Activated CD4-positive, alpha-beta T cell treated with anti-CD3 and anti-CD28 coated beads, Interleukin-2, amount 10 ng/mL, durations not matched to agents 24 days and 14 days (primary cell): ENCODE data around the gene GSK3B. TPM values are rescaled to one million over a fixed set of nuclear protein-coding genes. Genes with fewer than 3 reads are reported as not detected.
"Not testable (repeated sequence)": the region's sequence is repeated elsewhere in the genome, so short reads cannot be mapped to it uniquely, and the experiment has no call there.

Source experiments
- DNase-seq: peaks from one replicate; pipeline ENCODE4 v3.0.0; 2022
- H3K27ac Mint-ChIP-seq: one replicate; pipeline ENCODE4 v1.8.0; 2022; ENCODE audit warnings: mild to moderate bottlenecking, mixed read lengths
- H3K27me3 Mint-ChIP-seq: one replicate; pipeline ENCODE4 v1.8.0; 2022; ENCODE audit warnings: mixed read lengths
- H3K36me3 Mint-ChIP-seq: one replicate; pipeline ENCODE4 v1.8.0; 2022; ENCODE audit warnings: low read depth, mild to moderate bottlenecking, mixed read lengths
- H3K4me1 Mint-ChIP-seq: one replicate; pipeline ENCODE4 v1.8.0; 2021; ENCODE audit warnings: mixed read lengths
- H3K4me3 Mint-ChIP-seq: one replicate; pipeline ENCODE4 v1.8.0; 2022; ENCODE audit warnings: mild to moderate bottlenecking, moderate library complexity, mixed read lengths
- H3K9me3 Mint-ChIP-seq: one replicate; pipeline ENCODE4 v1.8.0; 2021; ENCODE audit warnings: mixed read lengths
- intact Hi-C: fragments of 100-400 bp; cut with micrococcal nuclease; formaldehyde crosslinking; loops from one replicate; pipeline ENCODE4 v1.15.1; 2023
- total RNA-seq: library from RNA; stranded (reverse); gene quantifications from 2 replicates; pipeline ENCODE4 v1.2.3, GENCODE V29; 2022

Gene GSK3B
- total RNA-seq, 1 donor from 2014 or later: 37.1 TPM

DNA sequence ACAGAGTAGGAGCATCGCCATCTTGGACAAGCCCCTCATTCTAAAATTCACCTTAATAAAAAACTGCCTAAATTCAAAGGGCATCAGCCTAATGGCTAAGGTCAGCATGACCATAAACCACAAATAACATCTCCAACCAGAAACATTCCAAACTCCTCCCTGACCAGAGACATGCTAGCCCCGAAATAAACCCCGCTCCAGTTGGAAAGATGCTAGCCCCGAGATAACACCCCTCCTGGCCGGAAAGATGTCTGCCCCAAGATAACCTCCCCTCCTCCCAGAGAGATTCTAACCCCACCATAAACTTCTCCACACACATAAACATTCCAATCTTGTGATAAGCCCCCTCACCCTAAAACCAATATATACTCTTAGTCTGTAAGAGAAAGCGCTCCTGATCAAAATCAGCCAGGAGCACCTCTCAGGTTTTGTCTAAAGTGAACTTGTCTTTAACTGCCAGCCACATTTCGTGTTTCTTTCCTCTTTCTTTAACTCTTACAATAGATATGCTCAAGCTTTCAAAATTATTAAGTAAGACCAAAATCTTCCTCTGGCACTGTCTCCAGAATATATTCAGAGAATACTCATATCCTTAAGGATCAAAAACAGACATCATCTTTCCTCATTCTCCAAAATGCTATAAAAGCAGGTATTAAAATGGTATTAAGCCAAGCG is 104.1 kb downstream of the GSK3B start:
- Mint-ChIP-seq H3K36me3 (peaks cover 12% of the 10 kb centered on the region), H3K9me3 (peaks cover 17% of the 10 kb centered on the region), H3K27ac (no peak overlapping the region), H3K4me1 (peaks cover 4% of the 10 kb centered on the region), H3K27me3 (no peaks in the 10 kb centered on the region), H3K4me3 (no peak overlapping the region)
- no peak for DNase-seq
- intact Hi-C loops: no loop called here

DNA sequence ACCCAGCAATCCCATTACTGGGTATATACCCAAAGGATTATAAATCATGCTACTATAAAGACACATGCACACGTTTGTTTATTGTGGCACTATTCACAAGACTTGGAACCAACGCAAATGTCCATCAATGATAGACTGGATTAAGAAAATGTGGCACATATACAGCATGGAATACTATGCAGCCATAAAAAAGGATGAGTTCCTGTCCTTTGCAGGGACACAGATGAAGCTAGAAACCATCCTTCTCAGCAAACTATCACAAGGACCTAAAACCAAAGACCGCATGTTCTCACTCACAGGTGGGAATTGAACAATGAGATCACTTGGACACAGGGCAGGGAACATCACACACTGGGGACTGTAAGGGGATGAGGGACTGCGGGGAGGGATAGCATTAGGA is 107.4 kb downstream of the GSK3B start:
- H3K27ac Mint-ChIP-seq, intact Hi-C loops: not testable (repeated sequence)
- H3K9me3 Mint-ChIP-seq: peaks cover 29% of the 10 kb centered on the region

DNA sequence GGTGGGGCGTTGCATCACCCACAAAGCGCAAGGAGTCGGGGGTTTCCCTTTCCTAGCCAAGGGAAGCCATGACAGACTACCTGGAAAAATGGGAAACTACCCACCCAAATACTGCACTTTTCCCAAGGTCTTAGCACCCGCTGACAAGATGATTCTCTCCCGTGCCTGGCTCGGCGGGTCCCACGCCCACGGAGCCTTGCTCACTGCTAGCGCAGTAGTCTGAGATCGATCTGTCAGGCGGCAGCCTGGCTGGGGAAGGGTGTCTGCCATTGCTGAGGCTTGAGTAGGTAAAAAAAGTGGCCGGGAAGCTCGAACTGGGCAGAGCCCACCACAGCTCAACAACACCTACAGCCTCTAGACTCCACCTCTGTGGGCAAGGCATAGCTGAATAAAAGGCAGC is 112.9 kb downstream of the GSK3B start:
- Mint-ChIP-seq H3K36me3 (peaks cover 39% of the 10 kb centered on the region), H3K27ac (no peak overlapping the region), H3K27me3 (no peaks in the 10 kb centered on the region), H3K4me1 (peaks cover 2% of the 10 kb centered on the region), H3K4me3 (no peak overlapping the region), H3K9me3 (peaks cover 22% of the 10 kb centered on the region)
- DNase-seq: no peak
- intact Hi-C loops: no loop called here

More for the DNA sequence above, 107.4 kb downstream of the GSK3B start:
- DNase-seq, H3K27me3 Mint-ChIP-seq, H3K4me3 Mint-ChIP-seq, H3K4me1 Mint-ChIP-seq: not testable (repeated sequence)
- H3K36me3 Mint-ChIP-seq: peaks cover 31% of the 10 kb centered on the region

DNA sequence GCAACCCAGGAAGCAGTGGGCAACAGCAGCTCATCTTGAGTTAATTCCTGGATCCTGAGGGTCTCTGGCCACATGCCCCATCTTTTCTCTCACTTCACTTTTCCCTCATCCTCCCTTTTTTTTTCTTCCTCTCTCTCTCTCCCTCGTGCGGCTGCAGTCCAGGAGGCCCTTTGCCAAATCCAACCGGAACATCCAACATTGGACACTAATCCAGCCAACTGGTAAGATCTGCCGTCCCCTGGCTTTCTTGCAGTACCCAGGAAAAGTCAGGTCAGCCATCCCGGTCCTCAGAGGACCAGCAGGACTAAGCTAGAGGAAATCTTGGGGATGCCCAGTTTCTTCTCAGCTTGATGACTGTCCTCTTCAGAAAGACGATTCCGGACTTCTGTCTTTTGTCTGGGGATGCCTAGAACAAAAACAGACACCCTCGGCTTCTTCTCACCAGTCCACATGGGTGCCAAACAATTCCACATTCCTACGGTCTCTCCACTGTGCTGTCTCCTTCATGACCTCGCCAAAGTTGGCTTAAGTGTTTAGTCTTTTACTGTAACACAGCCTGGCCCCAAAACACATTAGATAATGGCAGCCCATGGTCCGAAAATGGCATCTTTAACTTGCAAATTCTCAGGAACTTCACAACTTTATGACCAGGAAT is 115.6 kb downstream of the GSK3B start:
- no peak overlapping the region for H3K4me3 Mint-ChIP-seq
- intact Hi-C loops: no loop called here
- H3K36me3 Mint-ChIP-seq: peaks cover 24% of the 10 kb centered on the region
- no peak for DNase-seq
- peaks cover 6% of the 10 kb centered on the region for H3K4me1 Mint-ChIP-seq
- peaks cover 1% of the 10 kb centered on the region for H3K9me3 Mint-ChIP-seq
- H3K27ac Mint-ChIP-seq: no peak overlapping the region
- no peaks in the 10 kb centered on the region for H3K27me3 Mint-ChIP-seq

DNA sequence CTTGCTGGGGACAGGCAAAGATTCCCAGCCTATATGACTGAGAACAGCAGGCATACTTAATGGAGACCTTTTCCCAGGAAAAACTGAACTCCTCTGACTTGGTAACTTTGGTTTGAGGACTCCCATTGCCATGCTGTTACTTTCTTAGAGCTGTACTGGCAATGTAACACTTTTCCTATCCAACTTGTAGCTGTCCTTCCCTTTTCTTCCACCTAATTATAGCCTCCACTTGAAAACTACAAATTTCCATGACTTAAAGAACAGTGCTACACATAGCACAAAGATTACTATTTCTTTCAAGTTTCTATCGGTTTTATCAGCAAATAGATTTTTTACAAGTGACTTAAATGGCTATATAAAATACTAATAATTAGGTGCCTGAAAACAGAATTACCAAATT is 116.9 kb downstream of the GSK3B start:
- Mint-ChIP-seq H3K36me3 (peaks cover 19% of the 10 kb centered on the region), H3K4me1 (peaks cover 6% of the 10 kb centered on the region), H3K27ac (no peak overlapping the region), H3K9me3 (no peaks in the 10 kb centered on the region), H3K27me3 (no peaks in the 10 kb centered on the region), H3K4me3 (no peak overlapping the region)
- intact Hi-C loops: no loop called here
- no peak for DNase-seq

DNA sequence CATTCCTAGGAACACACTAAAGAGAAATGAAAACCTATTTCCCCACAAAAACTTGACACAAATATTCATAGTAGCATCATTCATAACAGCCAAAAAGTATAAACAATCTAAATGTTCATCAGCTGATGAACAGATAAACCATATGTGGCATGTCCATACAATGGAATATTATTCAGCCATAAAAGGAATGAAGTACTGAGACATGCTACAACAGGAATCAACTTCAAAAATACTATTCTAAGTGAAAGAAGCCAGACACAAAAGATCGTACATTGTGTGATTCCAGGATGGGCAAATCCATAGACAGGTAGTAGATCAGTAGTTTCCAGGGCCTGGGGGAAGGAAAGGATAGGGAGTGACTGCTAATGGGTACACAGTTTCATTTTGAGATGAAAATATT is 118.0 kb downstream of the GSK3B start:
- DNase-seq: no peak
- Mint-ChIP-seq H3K4me3 (no peak overlapping the region), H3K9me3 (no peaks in the 10 kb centered on the region), H3K4me1 (peaks cover 6% of the 10 kb centered on the region), H3K27me3 (no peaks in the 10 kb centered on the region), H3K27ac (no peak overlapping the region), H3K36me3 (peaks cover 14% of the 10 kb centered on the region)
- intact Hi-C loops: no loop called here

DNA sequence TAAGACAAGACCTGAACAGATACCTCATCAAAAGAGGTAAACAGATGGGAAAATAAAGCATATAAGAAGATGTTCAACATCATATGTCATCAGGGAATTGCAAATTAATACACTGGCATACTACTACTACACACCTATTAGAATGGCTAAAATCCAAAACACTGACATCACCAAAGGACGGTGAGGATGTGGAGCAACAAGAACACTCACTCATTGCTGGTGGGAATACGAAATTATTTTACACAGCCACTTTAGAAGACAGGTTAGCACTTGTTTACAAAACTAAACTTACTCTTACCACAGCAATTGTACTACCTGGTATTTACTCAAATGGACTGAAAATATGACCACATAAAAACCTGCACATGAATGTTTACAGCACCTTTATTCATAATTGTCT is 119.6 kb downstream of the GSK3B start:
- no peak for DNase-seq
- Mint-ChIP-seq H3K9me3 (no peaks in the 10 kb centered on the region), H3K4me3 (no peak overlapping the region), H3K36me3 (peaks cover 9% of the 10 kb centered on the region), H3K4me1 (peaks cover 8% of the 10 kb centered on the region), H3K27ac (no peak overlapping the region), H3K27me3 (no peaks in the 10 kb centered on the region)
- intact Hi-C loops: no loop called here

DNA sequence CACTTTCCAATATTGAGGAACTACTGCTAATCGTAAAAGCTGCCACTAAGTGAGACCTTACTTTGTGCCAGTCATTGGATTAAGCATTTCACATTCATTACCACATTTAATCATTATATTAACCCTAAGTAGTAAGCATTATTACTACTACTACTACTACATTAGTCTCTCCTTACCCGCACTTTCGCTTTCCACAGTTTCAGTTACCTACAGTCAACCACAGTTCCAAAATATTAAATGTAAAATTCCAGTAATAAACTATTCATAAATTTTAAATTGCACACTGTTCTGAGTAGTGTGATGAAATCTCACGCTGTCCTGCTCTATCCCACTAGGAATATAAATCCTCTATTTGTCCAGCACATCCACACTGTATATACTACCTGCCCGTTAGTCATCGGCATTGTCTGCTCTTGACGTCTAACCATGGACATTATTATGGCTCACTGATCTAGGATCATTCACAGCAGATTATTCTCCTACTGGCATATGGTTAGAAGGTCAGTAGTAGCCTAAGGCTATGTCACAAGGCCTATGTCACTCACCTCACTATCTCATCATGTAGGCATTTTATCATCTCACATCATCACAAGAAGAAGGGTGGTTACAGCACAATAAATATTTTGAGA is 121.1 kb downstream of the GSK3B start:
- intact Hi-C loops: no loop called here
- H3K9me3 Mint-ChIP-seq: no peaks in the 10 kb centered on the region
- peaks cover 8% of the 10 kb centered on the region for H3K4me1 Mint-ChIP-seq
- H3K27ac Mint-ChIP-seq: no peak overlapping the region
- peaks cover 3% of the 10 kb centered on the region for H3K36me3 Mint-ChIP-seq
- DNase-seq: no peak
- no peak overlapping the region for H3K4me3 Mint-ChIP-seq
- H3K27me3 Mint-ChIP-seq: no peaks in the 10 kb centered on the region

DNA sequence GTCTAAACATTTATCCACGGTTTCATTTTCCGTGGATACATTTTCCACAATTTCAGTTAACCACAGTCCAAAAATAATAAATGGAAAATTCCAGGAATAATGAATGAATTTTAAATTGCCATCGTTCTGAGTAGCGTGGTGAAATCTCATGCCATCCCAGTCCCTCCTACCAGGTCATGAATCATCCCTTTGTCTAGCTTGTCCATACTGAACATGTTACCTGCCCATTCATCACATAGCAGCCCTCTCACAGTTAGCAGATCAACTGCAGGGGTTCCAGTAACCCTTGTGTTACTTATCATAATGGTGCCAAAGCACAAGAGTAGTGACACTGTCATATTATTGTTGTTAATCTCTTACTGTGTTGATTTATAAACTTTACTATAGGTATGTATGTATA is 124.5 kb downstream of the GSK3B start:
- Mint-ChIP-seq H3K9me3 (no peaks in the 10 kb centered on the region), H3K27me3 (no peaks in the 10 kb centered on the region), H3K4me3 (no peak overlapping the region), H3K4me1 (peaks cover 2% of the 10 kb centered on the region), H3K27ac (no peak overlapping the region), H3K36me3 (no peaks in the 10 kb centered on the region)
- intact Hi-C loops: no loop called here
- DNase-seq: no peak

DNA sequence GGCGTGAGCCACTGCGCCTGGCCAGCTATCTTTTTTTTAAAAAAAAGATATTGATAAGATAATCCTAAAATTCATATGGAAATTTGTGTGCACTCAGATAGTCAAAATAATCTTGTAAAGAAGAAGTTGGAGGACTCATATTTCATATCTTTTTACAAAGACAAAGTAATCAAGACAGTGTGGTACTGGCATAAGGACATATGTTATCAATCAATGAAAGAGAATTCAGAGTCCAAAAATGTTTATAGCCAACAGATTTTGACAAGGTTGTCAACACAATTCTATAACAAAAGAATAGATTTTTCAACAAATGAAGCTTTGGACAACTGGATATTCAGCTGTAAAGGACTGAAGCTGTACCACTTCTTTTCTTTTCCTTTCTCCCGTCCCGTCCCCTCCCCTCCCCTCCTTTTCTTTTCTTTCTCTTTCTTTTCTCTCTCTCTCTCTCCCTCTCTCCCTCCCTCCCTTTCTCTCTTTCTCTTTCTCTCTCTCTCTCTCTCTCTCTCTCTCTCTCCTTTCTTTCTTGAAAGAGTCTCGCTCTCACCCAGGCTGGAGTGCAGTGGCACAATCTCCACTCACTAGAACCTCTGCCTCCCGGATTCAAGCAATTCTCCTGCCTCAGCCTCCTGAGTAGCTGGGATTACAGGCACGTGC is 126.8 kb downstream of the GSK3B start:
- Mint-ChIP-seq H3K4me3 (no peak overlapping the region), H3K9me3 (no peaks in the 10 kb centered on the region)

DNA sequence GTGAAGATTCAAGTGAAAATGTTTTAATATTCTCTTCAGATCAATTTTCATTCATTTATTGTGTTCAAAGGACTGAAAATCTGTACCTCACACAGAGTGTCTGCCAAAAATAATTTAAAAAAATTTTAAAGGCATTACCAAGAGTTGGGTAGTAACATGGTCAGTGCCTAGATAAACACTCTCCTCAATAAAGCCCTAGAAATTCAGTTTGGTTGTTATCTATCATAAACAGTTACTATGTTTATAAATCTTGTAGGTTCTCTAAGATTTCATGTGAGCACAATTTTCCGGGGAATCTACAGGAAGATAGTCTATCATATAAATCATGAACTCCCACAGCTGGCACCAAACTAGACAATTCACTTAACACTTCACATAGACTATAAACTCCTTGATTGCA is 128.6 kb downstream of the GSK3B start:
- intact Hi-C loops: no loop called here

More for the DNA sequence above, 126.8 kb downstream of the GSK3B start:
- peaks cover 3% of the 10 kb centered on the region for H3K36me3 Mint-ChIP-seq
- H3K27me3 Mint-ChIP-seq: no peaks in the 10 kb centered on the region
- peaks cover 2% of the 10 kb centered on the region for H3K4me1 Mint-ChIP-seq
- DNase-seq: no peak
- H3K27ac Mint-ChIP-seq: no peak overlapping the region
- intact Hi-C loops: no loop called here

DNA sequence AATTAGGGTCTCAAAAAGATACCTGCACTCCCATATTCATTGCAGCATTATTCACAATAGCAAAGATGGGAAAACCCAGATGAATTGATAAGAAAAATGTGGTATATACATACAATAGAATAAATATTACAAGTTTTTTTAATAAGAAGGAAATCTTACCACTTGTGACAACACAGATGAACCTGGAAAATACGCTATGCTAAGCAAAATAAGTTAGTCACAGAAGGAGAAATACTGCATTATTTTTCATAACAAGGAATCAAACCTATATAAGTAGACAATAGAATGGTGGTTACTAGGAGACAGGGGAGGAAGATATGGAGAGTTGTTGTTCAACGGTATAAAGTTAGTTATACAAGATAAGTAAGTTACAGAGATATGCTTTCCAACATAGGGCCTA is 130.0 kb downstream of the GSK3B start:
- Mint-ChIP-seq H3K4me3 (no peak overlapping the region), H3K4me1 (no peaks in the 10 kb centered on the region), H3K9me3 (no peaks in the 10 kb centered on the region), H3K27ac (no peak overlapping the region), H3K36me3 (peaks cover 6% of the 10 kb centered on the region), H3K27me3 (no peaks in the 10 kb centered on the region)
- no peak for DNase-seq
- intact Hi-C loops: no loop called here

More for the DNA sequence above, 128.6 kb downstream of the GSK3B start:
- no peak for DNase-seq
- peaks cover 3% of the 10 kb centered on the region for H3K36me3 Mint-ChIP-seq
- H3K9me3 Mint-ChIP-seq: no peaks in the 10 kb centered on the region
- H3K27me3 Mint-ChIP-seq: no peaks in the 10 kb centered on the region
- H3K4me1 Mint-ChIP-seq: peaks cover 2% of the 10 kb centered on the region
- no peak overlapping the region for H3K4me3 Mint-ChIP-seq
- no peak overlapping the region for H3K27ac Mint-ChIP-seq

DNA sequence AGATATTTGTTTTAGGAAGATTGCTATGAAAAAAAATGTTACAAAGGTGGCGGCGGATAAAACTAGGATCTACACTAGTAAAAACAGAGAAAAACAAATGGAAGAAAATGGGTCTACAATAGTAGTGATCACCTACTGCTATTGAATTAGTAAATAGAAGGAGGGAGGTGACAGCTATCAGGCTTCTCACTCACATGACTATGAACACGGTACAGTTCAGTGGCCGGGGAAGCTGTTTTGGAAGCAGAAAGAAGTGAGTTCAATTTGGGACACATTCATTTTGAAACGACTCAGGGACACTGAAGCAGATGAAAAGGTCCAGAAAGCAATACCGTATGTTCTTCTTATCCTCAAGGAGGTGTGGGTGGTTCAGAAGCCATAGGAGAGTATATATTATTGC is 138.3 kb downstream of the GSK3B start:
- H3K4me1 Mint-ChIP-seq: peaks cover 2% of the 10 kb centered on the region
- no peaks in the 10 kb centered on the region for H3K27me3 Mint-ChIP-seq
- no peak overlapping the region for H3K27ac Mint-ChIP-seq
- H3K36me3 Mint-ChIP-seq: peaks cover 3% of the 10 kb centered on the region
- H3K4me3 Mint-ChIP-seq: no peak overlapping the region
- no peaks in the 10 kb centered on the region for H3K9me3 Mint-ChIP-seq
- intact Hi-C loops: no loop called here
- no peak for DNase-seq

DNA sequence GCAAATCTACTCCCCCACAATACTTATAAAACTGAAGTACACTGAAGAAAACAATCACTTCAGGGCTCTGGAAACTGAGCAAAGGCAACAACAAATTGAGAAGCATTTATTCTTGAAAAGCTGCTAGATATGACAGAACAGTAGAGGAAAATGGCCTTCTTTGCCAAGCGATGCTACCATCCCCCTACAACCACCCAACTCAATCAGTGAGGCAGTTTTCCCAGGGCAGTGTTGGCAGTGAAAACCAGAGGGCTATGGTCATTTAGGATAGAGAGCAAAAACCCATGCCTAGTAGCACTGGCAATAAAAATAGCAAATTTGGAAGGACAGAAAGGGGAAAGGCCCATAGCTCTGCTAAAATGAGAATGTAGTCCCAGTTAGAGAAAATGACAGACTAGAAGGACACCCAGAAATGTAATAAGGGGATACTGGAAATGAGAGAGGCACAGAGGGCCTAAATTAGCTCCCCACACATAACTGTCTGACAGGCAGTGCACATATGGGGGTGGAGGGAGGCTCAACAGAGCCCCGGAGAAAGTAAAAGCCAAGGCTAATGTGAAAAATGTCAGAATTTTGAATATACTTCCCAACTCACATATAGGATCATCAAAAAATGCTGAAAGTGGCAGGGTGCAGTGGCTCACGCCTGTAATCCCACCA is 143.5 kb downstream of the GSK3B start:
- H3K9me3 Mint-ChIP-seq: no peaks in the 10 kb centered on the region
- H3K27ac Mint-ChIP-seq: no peak overlapping the region
- DNase-seq: no peak
- H3K4me1 Mint-ChIP-seq: peaks cover 2% of the 10 kb centered on the region
- H3K4me3 Mint-ChIP-seq: no peak overlapping the region
- no peaks in the 10 kb centered on the region for H3K27me3 Mint-ChIP-seq
- H3K36me3 Mint-ChIP-seq: peaks cover 2% of the 10 kb centered on the region
- intact Hi-C loops: no loop called here
